GM18499 (cell line): Measurements from ENCODE around the gene NFU1.
"Not testable (repeated sequence)": the region's sequence is repeated elsewhere in the genome, so short reads cannot be mapped to it uniquely, and the experiment has no call there.

Experiments
- ATAC-seq: cut with Tn5 transposase; IDR thresholded peaks from one replicate; pipeline ENCODE4 v1.9.1; 2021; ENCODE audit warnings: moderate number of reproducible peaks; ENCODE audit not compliant: insufficient read depth, unreplicated experiment

The NFU1 gene

GRCh38 chr2:69356471-69356870 is 80.8 kb downstream of the NFU1 start:
- no peak for ATAC-seq

- ATAC-seq, result not testable (repeated sequence)
Observed at GRCh38 chr2:69354976-69355375, 82.3 kb downstream of the NFU1 start.

GRCh38 chr2:69353360-69353759 is 83.9 kb downstream of the NFU1 start:
- ATAC-seq, result no peak

- no peak for ATAC-seq
Observed at GRCh38 chr2:69348781-69349180, 88.5 kb downstream of the NFU1 start.
